ENCODE results near the gene RAVER1.
"Not testable (repeated sequence)": the region's sequence is repeated elsewhere in the genome, so short reads cannot be mapped to it uniquely, and the experiment has no call there.

RAVER1 gene
- total RNA-seq = 4.3 to 26.8 (median 11.1) reads per million in 17 experiments

- DNase-seq = peak; percentile 98 to 99 (median 98)
Measured at GRCh38 chr19:10332965-10333757, at the start of gene RAVER1. Gene RAVER1 (minus strand): TSS chr19:10333529. CDS start chr19:10333507, 22 bp downstream.

- not testable (repeated sequence) for DNase-seq
Measured at GRCh38 chr19:10383223-10383499, 49.8 kb upstream of the RAVER1 start.

GRCh38 chr19:10380313-10381102 is 47.2 kb upstream of the RAVER1 start, which contains the start of gene TYK2:
Gene TYK2 (minus strand): TSS chr19:10380572. CDS start chr19:10378406, 2,166 bp downstream.
- peak; percentile 98 to 99 (median 98) for DNase-seq

- DNase-seq = peak in 2 of 4 experiments; percentile 31 to 36
Measured at GRCh38 chr19:10379880-10380312, 46.6 kb upstream of the RAVER1 start.

- DNase-seq = peak in 2 of 4 experiments; percentile 13 to 27
Measured at GRCh38 chr19:10378124-10378523, 44.8 kb upstream of the RAVER1 start.

GRCh38 chr19:10377140-10377640 is 43.9 kb upstream of the RAVER1 start:
- not testable (repeated sequence) for DNase-seq

- DNase-seq = peak in 3 of 4 experiments; percentile 47 to 57 (median 50)
Measured at GRCh38 chr19:10374931-10375330, 41.6 kb upstream of the RAVER1 start.

- DNase-seq = peak; percentile 68 to 86 (median 78)
Measured at GRCh38 chr19:10372690-10373089, 39.4 kb upstream of the RAVER1 start.

GRCh38 chr19:10368101-10368803 is 34.9 kb upstream of the RAVER1 start:
- peak in 1 of 4 experiments; percentile 18 for DNase-seq

GRCh38 chr19:10366950-10367512 is 33.7 kb upstream of the RAVER1 start:
- DNase-seq = not testable (repeated sequence)

GRCh38 chr19:10365518-10365917 is 32.2 kb upstream of the RAVER1 start:
- DNase-seq = no peak

GRCh38 chr19:10364644-10365043 is 31.3 kb upstream of the RAVER1 start:
- DNase-seq = no peak

GRCh38 chr19:10363789-10364281 is 30.5 kb upstream of the RAVER1 start:
- DNase-seq = no peak

- no peak for DNase-seq
Measured at GRCh38 chr19:10362259-10362658, 28.9 kb upstream of the RAVER1 start.

GRCh38 chr19:10361569-10362011 is 28.3 kb upstream of the RAVER1 start:
- no peak for DNase-seq

- DNase-seq = no peak
Measured at GRCh38 chr19:10356431-10356830, 23.1 kb upstream of the RAVER1 start.

- DNase-seq = peak in 3 of 4 experiments; percentile 15 to 32 (median 17)
Measured at GRCh38 chr19:10353793-10354391, 20.6 kb upstream of the RAVER1 start.

GRCh38 chr19:10352764-10353671 is 19.7 kb upstream of the RAVER1 start:
- DNase-seq = no peak

- peak; percentile 83 to 95 (median 88) for DNase-seq
Measured at GRCh38 chr19:10346509-10346908, 13.2 kb upstream of the RAVER1 start.

GRCh38 chr19:10344780-10345179 is 11.5 kb upstream of the RAVER1 start:
- DNase-seq = no peak
